ENCODE results near the gene CFAP20DC.

DNA sequence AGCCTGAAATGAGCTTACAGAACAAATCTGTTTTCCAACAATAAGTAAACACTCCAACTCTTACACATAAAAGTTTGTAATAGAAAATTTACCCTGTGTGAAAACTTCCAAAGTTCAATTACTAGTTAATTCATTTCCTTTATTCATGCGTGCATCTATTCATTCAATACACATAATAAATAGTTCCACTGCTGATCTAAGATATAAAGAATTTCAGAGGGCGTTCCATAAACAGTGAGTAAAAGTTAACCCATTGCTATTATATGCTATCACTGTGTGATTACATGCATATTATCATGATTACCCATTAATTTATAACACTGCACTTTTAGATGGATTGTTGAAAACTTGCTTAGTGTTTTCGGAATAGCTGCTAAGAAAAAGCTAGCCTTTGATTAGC lies 36.2 kb upstream of the CFAP20DC start:
- TF ChIP-seq, protein P1, sequence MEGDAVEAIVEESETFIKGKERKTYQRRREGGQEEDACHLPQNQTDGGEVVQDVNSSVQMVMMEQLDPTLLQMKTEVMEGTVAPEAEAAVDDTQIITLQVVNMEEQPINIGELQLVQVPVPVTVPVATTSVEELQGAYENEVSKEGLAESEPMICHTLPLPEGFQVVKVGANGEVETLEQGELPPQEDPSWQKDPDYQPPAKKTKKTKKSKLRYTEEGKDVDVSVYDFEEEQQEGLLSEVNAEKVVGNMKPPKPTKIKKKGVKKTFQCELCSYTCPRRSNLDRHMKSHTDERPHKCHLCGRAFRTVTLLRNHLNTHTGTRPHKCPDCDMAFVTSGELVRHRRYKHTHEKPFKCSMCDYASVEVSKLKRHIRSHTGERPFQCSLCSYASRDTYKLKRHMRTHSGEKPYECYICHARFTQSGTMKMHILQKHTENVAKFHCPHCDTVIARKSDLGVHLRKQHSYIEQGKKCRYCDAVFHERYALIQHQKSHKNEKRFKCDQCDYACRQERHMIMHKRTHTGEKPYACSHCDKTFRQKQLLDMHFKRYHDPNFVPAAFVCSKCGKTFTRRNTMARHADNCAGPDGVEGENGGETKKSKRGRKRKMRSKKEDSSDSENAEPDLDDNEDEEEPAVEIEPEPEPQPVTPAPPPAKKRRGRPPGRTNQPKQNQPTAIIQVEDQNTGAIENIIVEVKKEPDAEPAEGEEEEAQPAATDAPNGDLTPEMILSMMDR (IDR thresholded peaks at IDR 0.05 in 2 of 3, conservative IDR thresholded peaks at IDR 0.05 in 1 of 3; ENCODE audit: control insufficient read depth in 2 of 3, extremely low read depth in 1 of 3, insufficient read depth in 1 of 3, low read depth in 3 of 3, low read length in 3 of 3), result no peak
- no peak for TF ChIP-seq CBFB (IDR thresholded peaks at IDR 0.05; ENCODE audit: low read depth)
- TF ChIP-seq SIN3A (IDR thresholded peaks at IDR 0.05; ENCODE audit: low read depth, low read length), result no peak
- TF ChIP-seq CEBPB (IDR thresholded peaks at IDR 0.05; ENCODE audit: borderline replicate concordance in 1 of 2, low read depth in 2 of 2, low read length in 2 of 2), result no peak
- no peak for TF ChIP-seq BHLHE40 (IDR thresholded peaks at IDR 0.05; ENCODE audit: borderline replicate concordance in 1 of 2, low read depth in 2 of 2, low read length in 1 of 2)
- no peak for TF ChIP-seq PAX5 (IDR thresholded peaks at IDR 0.05; ENCODE audit: borderline replicate concordance, low read depth, low read length)
- no peak for TF ChIP-seq CREB1 (IDR thresholded peaks at IDR 0.05; ENCODE audit: low read depth)
- no peak for TF ChIP-seq TAF1 (IDR thresholded peaks at IDR 0.05; ENCODE audit: borderline replicate concordance, low read depth, low read length)
